BLaER1 (cell line): ENCODE measurements around the gene FAM221B.
A peak's percentile ranks its signal among the peaks of the same experiment; 100 is the strongest.

Experiments
- H3K27ac ChIP-seq: shearing (Covaris generic); formaldehyde crosslinking; 2 replicates; pipeline ENCODE4 v1.8.1; 2022
- H3K27me3 ChIP-seq: shearing (Covaris generic); formaldehyde crosslinking; 2 replicates; pipeline ENCODE4 v1.8.1; 2022
- H3K36me3 ChIP-seq: shearing (Covaris generic); formaldehyde crosslinking; 2 replicates; pipeline ENCODE4 v1.8.1; 2022
- H3K4me1 ChIP-seq: shearing (Covaris generic); formaldehyde crosslinking; 2 replicates; pipeline ENCODE4 v1.8.1; 2022
- H3K4me2 ChIP-seq: shearing (Covaris generic); formaldehyde crosslinking; 2 replicates; pipeline ENCODE4 v1.8.1; 2022
- H3K4me3 ChIP-seq: shearing (Covaris generic); formaldehyde crosslinking; 2 replicates; pipeline ENCODE4 v1.8.1; 2022
- H3K9ac ChIP-seq: shearing (Covaris generic); formaldehyde crosslinking; 2 replicates; pipeline ENCODE4 v1.8.1; 2022
- H3K9me3 ChIP-seq: shearing (Covaris generic); formaldehyde crosslinking; 2 replicates; pipeline ENCODE4 v1.8.1; 2022
- H4K20me1 ChIP-seq: shearing (Covaris generic); formaldehyde crosslinking; 2 replicates; pipeline ENCODE4 v1.8.1; 2022
- Cebpa-rat ChIP-seq: shearing (Covaris generic); IDR thresholded peaks from 2 replicates; pipeline ENCODE4 v1.8.1; 2022

Gene FAM221B

DNA sequence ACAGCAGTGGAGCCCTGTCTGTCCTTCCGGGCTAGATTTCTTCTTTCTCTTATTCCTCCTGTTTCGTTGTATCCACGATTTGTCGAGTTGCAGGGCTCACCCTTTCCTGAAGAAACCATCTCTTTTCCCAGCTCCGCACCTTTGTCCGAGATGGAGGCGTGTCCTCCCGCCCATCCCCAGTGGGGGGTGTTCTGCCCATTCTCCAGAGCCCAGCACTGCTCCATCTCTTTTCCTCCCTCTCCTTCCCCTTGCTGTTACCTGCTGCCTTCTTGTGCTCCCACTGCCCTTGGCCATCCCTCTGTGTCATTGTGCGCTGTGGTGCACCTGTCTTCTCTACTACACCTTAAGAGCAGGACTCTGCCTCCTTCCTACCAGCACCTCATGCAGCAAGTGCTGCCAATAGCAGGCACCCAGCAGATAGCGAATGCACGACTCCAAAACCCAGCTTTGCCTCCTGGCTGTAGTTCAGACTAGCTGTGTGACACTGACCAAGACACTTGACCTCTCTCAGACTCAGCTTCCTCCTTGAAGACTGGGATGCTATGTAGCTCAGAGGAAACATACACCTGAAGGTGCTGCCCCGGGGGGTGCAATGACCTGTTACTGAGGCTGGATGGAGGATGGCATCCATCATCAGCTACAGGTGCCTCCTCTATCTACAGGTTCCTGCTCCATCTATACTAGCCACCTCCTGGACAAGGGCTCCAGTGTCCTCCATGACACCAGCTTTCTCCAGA lies 32.8 kb upstream of the FAM221B start:
- H3K4me1 ChIP-seq = no peaks in the 10 kb centered on the region
- H4K20me1 ChIP-seq = no peaks in the 10 kb centered on the region
- no peak overlapping the region for H3K4me3 ChIP-seq
- H3K27me3 ChIP-seq = no peaks in the 10 kb centered on the region
- no peak overlapping the region for H3K4me2 ChIP-seq
- H3K9me3 ChIP-seq = no peaks in the 10 kb centered on the region
- no peak overlapping the region for H3K27ac ChIP-seq
- H3K36me3 ChIP-seq = no peaks in the 10 kb centered on the region
- H3K9ac ChIP-seq = no peak overlapping the region
- TF ChIP-seq Cebpa-rat = no peak

GRCh38 chr9:35859990-35860339 lies 31.4 kb upstream of the FAM221B start:
- Histone ChIP-seq H3K9me3 (no peaks in the 10 kb centered on the region), H3K36me3 (no peaks in the 10 kb centered on the region)
- TF ChIP-seq Cebpa-rat = no peak

DNA sequence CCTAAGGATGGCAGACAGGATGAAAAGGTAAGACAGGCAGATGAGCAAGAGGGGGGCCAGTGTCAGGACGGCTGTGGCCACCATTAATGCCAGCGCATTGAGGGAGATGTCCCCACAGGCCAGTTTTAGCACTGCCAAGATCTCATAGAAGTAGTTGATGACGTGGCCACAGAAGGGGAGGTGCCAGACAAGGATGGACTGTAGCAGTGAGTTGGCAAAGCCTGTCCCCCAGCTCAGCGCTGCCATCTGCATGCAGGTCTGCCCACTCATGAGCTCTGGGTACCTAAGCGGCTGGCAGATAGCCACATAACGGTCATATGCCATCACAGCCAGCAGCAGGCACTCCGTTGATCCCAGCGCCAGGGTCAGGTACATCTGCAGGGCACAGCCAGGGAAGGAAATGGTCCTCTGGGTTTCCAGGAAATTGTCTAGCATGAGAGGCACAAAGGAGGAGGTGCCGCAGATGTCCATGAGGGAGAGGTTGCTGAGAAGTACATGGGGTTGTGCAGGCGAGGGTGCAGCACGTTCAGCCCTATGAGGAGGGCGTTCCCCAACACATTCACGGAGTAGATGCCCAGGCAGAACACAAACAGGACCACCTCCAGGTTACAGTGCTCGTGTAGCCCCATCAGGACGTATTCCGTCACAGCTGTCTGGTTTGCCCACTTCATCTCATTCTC lies 30.9 kb upstream of the FAM221B start:
- H4K20me1 ChIP-seq = no peaks in the 10 kb centered on the region
- TF ChIP-seq Cebpa-rat = no peak

More at GRCh38 chr9:35859990-35860339, 31.4 kb upstream of the FAM221B start:
- no peak overlapping the region for H3K4me3 ChIP-seq
- H3K4me2 ChIP-seq = no peak overlapping the region
- no peak overlapping the region for H3K27ac ChIP-seq
- no peaks in the 10 kb centered on the region for H3K27me3 ChIP-seq
- H3K9ac ChIP-seq = no peak overlapping the region
- H3K4me1 ChIP-seq = 0 out of 2 replicates have a peak, but pooled peaks cover under 1% of the 10 kb centered on the region
- H4K20me1 ChIP-seq = no peaks in the 10 kb centered on the region

DNA sequence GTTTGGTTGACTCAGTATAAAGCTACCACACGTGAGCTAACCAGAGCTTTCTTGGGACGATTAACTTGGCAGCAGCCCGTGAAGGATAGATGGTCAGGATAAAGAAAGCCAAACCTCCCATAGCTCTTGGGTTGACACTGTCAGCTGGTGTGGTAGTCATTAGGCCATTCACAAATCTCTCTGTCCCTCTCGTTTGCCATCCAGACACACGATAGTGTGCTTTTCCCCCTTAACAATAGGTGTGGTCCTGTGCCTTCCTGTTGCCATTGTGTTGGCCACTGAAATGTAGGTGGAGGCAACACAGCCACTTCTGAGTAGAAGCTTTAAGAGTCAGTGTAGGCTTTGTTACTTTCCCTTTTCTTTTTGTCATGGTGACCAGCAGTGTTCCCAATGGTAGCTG lies 29.9 kb upstream of the FAM221B start:
- Histone ChIP-seq H3K9ac (no peak overlapping the region), H3K27ac (no peak overlapping the region), H3K27me3 (no peaks in the 10 kb centered on the region), H3K9me3 (no peaks in the 10 kb centered on the region), H4K20me1 (no peaks in the 10 kb centered on the region), H3K36me3 (no peaks in the 10 kb centered on the region), H3K4me3 (no peak overlapping the region), H3K4me2 (no peak overlapping the region), H3K4me1 (peaks cover 15% of the 10 kb centered on the region)
- TF ChIP-seq Cebpa-rat = no peak

More for the DNA sequence above, 30.9 kb upstream of the FAM221B start:
- H3K9me3 ChIP-seq = no peaks in the 10 kb centered on the region
- no peaks in the 10 kb centered on the region for H3K27me3 ChIP-seq
- H3K36me3 ChIP-seq = no peaks in the 10 kb centered on the region
- H3K4me3 ChIP-seq = no peak overlapping the region
- H3K27ac ChIP-seq = no peak overlapping the region
- H3K9ac ChIP-seq = no peak overlapping the region
- peaks cover 5% of the 10 kb centered on the region for H3K4me1 ChIP-seq
- no peak overlapping the region for H3K4me2 ChIP-seq

DNA sequence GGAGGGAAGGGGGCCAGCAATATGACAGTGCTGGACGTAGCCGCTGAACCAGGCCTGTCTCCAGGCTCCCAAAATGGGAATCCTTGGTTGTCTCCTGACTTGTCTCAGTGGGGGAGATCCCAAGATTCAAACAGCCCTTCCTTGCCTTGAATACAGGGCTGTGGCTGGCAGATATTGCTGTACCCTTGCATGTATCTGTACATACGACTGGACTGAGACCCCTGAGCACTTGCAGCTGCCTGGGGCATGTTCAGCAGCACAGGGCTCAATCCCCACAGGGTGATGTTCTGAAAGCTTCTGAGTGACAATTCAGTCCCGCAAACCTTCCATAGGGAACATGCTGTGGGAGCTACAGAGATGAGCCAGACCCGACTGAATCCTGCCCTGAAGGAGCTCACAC lies 28.4 kb upstream of the FAM221B start:
- no peak for TF ChIP-seq Cebpa-rat
- no peak overlapping the region for H3K4me3 ChIP-seq
- no peaks in the 10 kb centered on the region for H3K27me3 ChIP-seq
- no peaks in the 10 kb centered on the region for H3K9me3 ChIP-seq
- H3K4me2 ChIP-seq = no peak overlapping the region
- no peaks in the 10 kb centered on the region for H3K36me3 ChIP-seq
- no peaks in the 10 kb centered on the region for H4K20me1 ChIP-seq
- no peak overlapping the region for H3K9ac ChIP-seq
- no peak overlapping the region for H3K27ac ChIP-seq
- peaks cover 27% of the 10 kb centered on the region for H3K4me1 ChIP-seq

DNA sequence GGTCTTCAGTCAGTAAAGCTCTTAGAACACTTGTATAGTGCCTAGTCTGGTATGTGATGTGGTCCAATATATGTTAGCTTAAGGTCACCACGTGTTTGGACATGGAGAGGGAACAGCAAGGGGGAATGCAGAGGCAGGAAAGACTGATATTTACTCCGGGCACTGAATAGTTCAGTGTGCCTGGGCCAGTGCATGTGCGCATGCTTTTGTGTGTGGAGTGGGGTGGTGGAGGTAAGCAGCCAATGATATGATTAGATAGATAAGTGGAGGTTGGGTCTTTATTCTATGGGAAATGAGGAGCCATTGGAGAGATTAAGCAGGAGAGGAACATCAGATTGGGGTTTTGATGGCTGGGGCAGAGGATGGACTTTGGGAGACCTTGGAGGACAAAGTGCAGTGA lies 27.7 kb upstream of the FAM221B start:
- Histone ChIP-seq H3K9me3 (no peaks in the 10 kb centered on the region), H3K27ac (no peak overlapping the region), H3K4me2 (no peak overlapping the region), H3K4me3 (no peak overlapping the region), H3K9ac (no peak overlapping the region), H3K36me3 (no peaks in the 10 kb centered on the region), H3K27me3 (no peaks in the 10 kb centered on the region), H4K20me1 (no peaks in the 10 kb centered on the region), H3K4me1 (peaks cover 27% of the 10 kb centered on the region)
- no peak for TF ChIP-seq Cebpa-rat

DNA sequence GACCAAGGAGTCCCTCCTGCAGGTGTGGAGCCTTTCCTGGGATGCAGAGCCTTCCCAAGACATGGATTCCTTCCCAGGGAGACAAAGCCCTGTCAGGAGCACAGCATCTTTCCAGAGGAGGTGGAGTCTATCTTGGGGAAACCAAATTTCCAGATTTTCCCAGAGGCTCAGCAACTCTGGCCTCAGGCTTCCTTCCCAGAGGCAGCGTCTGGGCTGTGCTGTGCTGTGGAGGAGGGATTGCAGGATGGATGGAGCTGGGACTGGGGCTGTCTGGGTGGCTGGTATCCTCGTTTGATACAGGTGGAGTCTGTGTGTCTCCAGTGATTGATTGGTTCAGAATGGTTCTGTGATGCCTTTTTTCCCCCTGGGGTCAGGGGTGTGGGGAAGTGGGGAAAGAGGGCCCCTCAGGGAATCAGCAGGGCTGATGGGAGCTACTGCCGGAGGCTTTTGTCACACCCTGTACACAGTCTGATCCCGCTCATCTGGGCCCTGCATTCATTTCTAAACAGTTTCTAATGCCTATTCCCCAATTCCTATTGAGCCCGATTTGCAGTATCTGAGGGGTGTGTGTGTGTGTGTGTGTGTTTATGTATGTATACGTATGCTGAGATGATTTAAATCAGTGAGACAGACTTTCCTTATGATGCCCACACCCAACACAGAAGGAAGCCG lies 25.7 kb upstream of the FAM221B start:
- peaks cover 27% of the 10 kb centered on the region for H3K4me1 ChIP-seq
- H3K4me3 ChIP-seq = no peak overlapping the region
- H3K36me3 ChIP-seq = no peaks in the 10 kb centered on the region
- H3K9me3 ChIP-seq = no peaks in the 10 kb centered on the region
- H3K27ac ChIP-seq = peak overlapping the region; percentile 37; the same call in 1 of the 2 replicates
- peak overlapping the region; percentile 32; the same call in 1 of the 2 replicates for H3K9ac ChIP-seq
- TF ChIP-seq Cebpa-rat = no peak
- no peaks in the 10 kb centered on the region for H4K20me1 ChIP-seq
- H3K27me3 ChIP-seq = no peaks in the 10 kb centered on the region
- peak overlapping the region; percentile 74 for H3K4me2 ChIP-seq

- Histone ChIP-seq H3K27me3 (no peaks in the 10 kb centered on the region), H3K4me2 (peak overlapping the region; percentile 74), H3K4me3 (no peak overlapping the region), H3K9me3 (no peaks in the 10 kb centered on the region), H4K20me1 (no peaks in the 10 kb centered on the region), H3K36me3 (no peaks in the 10 kb centered on the region), H3K27ac (peak overlapping the region; percentile 37; the same call in 1 of the 2 replicates), H3K9ac (peak overlapping the region; percentile 32; the same call in 1 of the 2 replicates), H3K4me1 (peaks cover 36% of the 10 kb centered on the region)
- TF ChIP-seq Cebpa-rat = no peak
Observed at GRCh38 chr9:35852876-35853865, 24.6 kb upstream of the FAM221B start.

- H4K20me1 ChIP-seq = no peaks in the 10 kb centered on the region
- no peak overlapping the region for H3K4me3 ChIP-seq
- peaks cover 2% of the 10 kb centered on the region; the same call in 1 of the 2 replicates for H3K36me3 ChIP-seq
- H3K4me1 ChIP-seq = peaks cover 45% of the 10 kb centered on the region
- H3K27me3 ChIP-seq = no peaks in the 10 kb centered on the region
- peak overlapping the region; percentile 74 for H3K4me2 ChIP-seq
- no peaks in the 10 kb centered on the region for H3K9me3 ChIP-seq
- no peak for TF ChIP-seq Cebpa-rat
- H3K9ac ChIP-seq = no peak overlapping the region
- H3K27ac ChIP-seq = no peak overlapping the region
Observed at GRCh38 chr9:35852267-35852815, 23.8 kb upstream of the FAM221B start.
